Neural progenitor cell (in vitro differentiated cells): ENCODE measurements around the gene TMBIM1. TPM values are rescaled to one million over a fixed set of nuclear protein-coding genes. Genes with fewer than 3 reads are reported as not detected.

ENCODE experiments used
- DNase-seq: peaks from one replicate; pipeline ENCODE4 v3.0.0-alpha.2; 2016; ENCODE audit warnings: low spot score
- H2AFZ ChIP-seq: fragments of 200-600 bp; sonication (generic); replicated peaks from 2 replicates; pipeline ENCODE4 v1.6.1; 2016; ENCODE audit warnings: antibody characterized with exemption
- H3F3A ChIP-seq: fragments of 200-600 bp; sonication (generic); 2 replicates; pipeline ENCODE4 v1.6.1; 2016; ENCODE audit warnings: antibody characterized with exemption, low read depth
- H3K27ac ChIP-seq: fragments of 200-600 bp; sonication (generic); 2 replicates; pipeline ENCODE4 v1.5.1; 2016; ENCODE audit warnings: mild to moderate bottlenecking
- H3K27me3 ChIP-seq: fragments of 200-600 bp; sonication (generic); 2 replicates; pipeline ENCODE4 v1.6.1; 2016; ENCODE audit warnings: mild to moderate bottlenecking, moderate library complexity
- H3K36me3 ChIP-seq: fragments of 200-600 bp; sonication (generic); 2 replicates; pipeline ENCODE4 v1.5.1; 2016
- H3K4me1 ChIP-seq: fragments of 200-600 bp; sonication (generic); 2 replicates; pipeline ENCODE4 v1.6.1; 2016; ENCODE audit warnings: mixed run types
- H3K4me2 ChIP-seq: fragments of 200-600 bp; sonication (generic); 2 replicates; pipeline ENCODE4 v1.6.1; 2016
- H3K4me3 ChIP-seq: fragments of 200-600 bp; sonication (generic); 2 replicates; pipeline ENCODE4 v1.5.1; 2016
- H3K79me2 ChIP-seq: fragments of 200-600 bp; sonication (generic); 2 replicates; pipeline ENCODE4 v1.6.1; 2016; ENCODE audit warnings: low read depth
- H3K9ac ChIP-seq: fragments of 200-600 bp; sonication (generic); 2 replicates; pipeline ENCODE4 v1.6.1; 2016
- H3K9me3 ChIP-seq: fragments of 200-600 bp; sonication (generic); 2 replicates; pipeline ENCODE4 v1.5.1; 2016; ENCODE audit warnings: low read depth
- H4K20me1 ChIP-seq: fragments of 200-600 bp; sonication (generic); 2 replicates; pipeline ENCODE4 v1.6.1; 2016; ENCODE audit warnings: low read depth
- H3K27ac Mint-ChIP-seq: 3 replicates; pipeline ENCODE4 v1.8.0; 2021; ENCODE audit warnings: mixed read lengths
- H3K27me3 Mint-ChIP-seq: 2 replicates; pipeline ENCODE4 v1.8.0; 2022; ENCODE audit warnings: low read depth, mild to moderate bottlenecking, inconsistent platforms, moderate library complexity, mixed read lengths; ENCODE audit not compliant: insufficient read depth
- H3K36me3 Mint-ChIP-seq: 3 replicates; pipeline ENCODE4 v1.8.0; 2021; ENCODE audit warnings: mixed read lengths
- H3K4me1 Mint-ChIP-seq: 3 replicates; pipeline ENCODE4 v1.8.0; 2021; ENCODE audit warnings: mixed read lengths
- H3K4me3 Mint-ChIP-seq: 3 replicates; pipeline ENCODE4 v1.8.0; 2021; ENCODE audit warnings: mild to moderate bottlenecking, moderate library complexity, mixed read lengths
- H3K9me3 Mint-ChIP-seq: 3 replicates; pipeline ENCODE4 v1.8.0; 2020; ENCODE audit warnings: mixed read lengths
- EZH2 ChIP-seq: fragments of 200-600 bp; sonication (generic); IDR thresholded peaks from 2 replicates; pipeline ENCODE4 v1.6.1; 2017; ENCODE audit warnings: antibody characterized with exemption, mild to moderate bottlenecking, moderate library complexity
- EZH2phosphoT487 ChIP-seq: fragments of 200-600 bp; sonication (generic); IDR thresholded peaks from 2 replicates; pipeline ENCODE4 v1.6.1; 2017; ENCODE audit warnings: antibody characterized with exemption
- total RNA-seq: library from RNA; depleted of rRNA; stranded (reverse); fragments of >200 nt; gene quantifications from 2 replicates; pipeline ENCODE4 v1.2.3, GENCODE V29; 2015; ENCODE audit warnings: low replicate concordance
- TF ChIP-seq, protein P1 (sequence below): fragments of 200-600 bp; sonication (generic); IDR thresholded peaks from 2 replicates; pipeline ENCODE4 v1.5.1; 2017; ENCODE audit warnings: antibody characterized with exemption, mild to moderate bottlenecking

TMBIM1 gene
- total RNA-seq, 1 donor from 2014 or later, result 11.1 TPM

DNA sequence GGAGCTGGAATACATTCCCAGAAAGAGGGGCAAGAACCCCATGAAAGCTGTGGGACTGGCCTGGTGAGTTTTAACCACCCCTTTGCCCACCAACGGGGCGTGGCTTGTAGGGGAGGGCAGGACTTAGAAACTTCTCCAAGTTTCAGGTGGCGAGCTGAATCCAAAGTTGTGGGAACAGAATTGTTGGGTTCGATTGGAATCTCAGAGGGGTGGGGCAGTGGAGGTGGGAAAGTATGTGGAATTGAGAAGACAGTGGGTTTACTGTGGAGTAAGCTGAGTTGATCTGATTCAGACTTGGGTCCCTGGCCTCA, 20.9 kb downstream of the TMBIM1 start:
- Mint-ChIP-seq H3K36me3 (peaks cover 7% of the 10 kb centered on the region), H3K4me1 (peaks cover 27% of the 10 kb centered on the region), H3K27me3 (peaks cover 3% of the 10 kb centered on the region), H3K9me3 (no peaks in the 10 kb centered on the region), H3K27ac (no peak overlapping the region), H3K4me3 (peak overlapping the region; percentile 95)
- Histone ChIP-seq H3K4me3 (peak overlapping the region; percentile 89), H3K27ac (no peak overlapping the region), H4K20me1 (peaks cover 13% of the 10 kb centered on the region), H3K4me1 (peaks cover 12% of the 10 kb centered on the region), H3K4me2 (peak overlapping the region; percentile 91), H3K79me2 (peaks cover 27% of the 10 kb centered on the region), H2AFZ (no peak overlapping the region), H3K36me3 (no peaks in the 10 kb centered on the region), H3K9ac (peak overlapping the region; percentile 32), H3K9me3 (no peaks in the 10 kb centered on the region), H3K27me3 (no peaks in the 10 kb centered on the region), H3F3A (peaks cover 13% of the 10 kb centered on the region)
- no peak for DNase-seq
- TF ChIP-seq, protein P1, sequence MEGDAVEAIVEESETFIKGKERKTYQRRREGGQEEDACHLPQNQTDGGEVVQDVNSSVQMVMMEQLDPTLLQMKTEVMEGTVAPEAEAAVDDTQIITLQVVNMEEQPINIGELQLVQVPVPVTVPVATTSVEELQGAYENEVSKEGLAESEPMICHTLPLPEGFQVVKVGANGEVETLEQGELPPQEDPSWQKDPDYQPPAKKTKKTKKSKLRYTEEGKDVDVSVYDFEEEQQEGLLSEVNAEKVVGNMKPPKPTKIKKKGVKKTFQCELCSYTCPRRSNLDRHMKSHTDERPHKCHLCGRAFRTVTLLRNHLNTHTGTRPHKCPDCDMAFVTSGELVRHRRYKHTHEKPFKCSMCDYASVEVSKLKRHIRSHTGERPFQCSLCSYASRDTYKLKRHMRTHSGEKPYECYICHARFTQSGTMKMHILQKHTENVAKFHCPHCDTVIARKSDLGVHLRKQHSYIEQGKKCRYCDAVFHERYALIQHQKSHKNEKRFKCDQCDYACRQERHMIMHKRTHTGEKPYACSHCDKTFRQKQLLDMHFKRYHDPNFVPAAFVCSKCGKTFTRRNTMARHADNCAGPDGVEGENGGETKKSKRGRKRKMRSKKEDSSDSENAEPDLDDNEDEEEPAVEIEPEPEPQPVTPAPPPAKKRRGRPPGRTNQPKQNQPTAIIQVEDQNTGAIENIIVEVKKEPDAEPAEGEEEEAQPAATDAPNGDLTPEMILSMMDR, result no peak
- TF ChIP-seq EZH2phosphoT487 (no peak), EZH2 (no peak)

DNA sequence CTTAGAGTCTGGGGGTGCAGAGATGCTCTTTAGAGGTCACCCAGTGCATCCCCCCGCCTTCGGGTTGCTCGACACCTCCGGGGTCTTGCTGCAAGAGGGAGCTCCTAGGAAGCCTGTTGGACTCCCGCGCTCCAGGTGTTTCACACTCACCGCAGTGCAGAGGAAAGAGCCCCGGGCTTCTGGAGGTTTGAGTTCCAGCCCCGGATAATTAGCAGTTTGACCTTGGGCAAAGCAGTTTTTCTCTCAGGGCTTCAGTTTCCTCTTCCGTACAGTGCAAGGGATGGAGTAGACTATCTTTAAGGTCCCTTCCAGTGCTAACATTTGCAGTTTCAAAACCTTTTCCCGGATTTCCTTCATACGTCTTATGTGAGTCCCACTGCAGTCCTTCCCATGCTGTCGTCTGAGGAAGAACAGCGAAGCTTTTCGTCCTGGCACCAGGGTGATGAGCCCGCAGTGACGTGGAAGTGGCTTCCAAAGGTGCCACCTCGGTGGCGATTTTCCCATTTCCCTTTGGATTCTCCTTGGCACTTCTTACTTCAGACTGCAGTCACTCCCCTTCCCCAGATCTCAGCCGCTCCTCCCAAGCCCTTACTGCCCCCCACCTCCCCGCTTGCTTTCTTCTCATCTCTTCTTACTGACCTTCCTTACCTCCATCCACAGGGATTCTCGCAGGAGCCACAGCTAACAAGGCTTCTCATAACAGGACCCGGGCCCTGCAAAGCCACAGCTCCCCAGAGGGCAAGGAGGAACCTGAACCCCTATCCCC, 21.4 kb downstream of the TMBIM1 start:
- Histone ChIP-seq H3F3A (peaks cover 13% of the 10 kb centered on the region), H3K36me3 (no peaks in the 10 kb centered on the region), H3K27me3 (no peaks in the 10 kb centered on the region), H3K4me2 (peak overlapping the region; percentile 91), H3K4me1 (peaks cover 12% of the 10 kb centered on the region), H3K27ac (no peak overlapping the region), H3K4me3 (peak overlapping the region; percentile 89), H3K9ac (peak overlapping the region; percentile 32), H3K79me2 (peaks cover 27% of the 10 kb centered on the region), H2AFZ (peak overlapping the region; percentile 71), H4K20me1 (peaks cover 13% of the 10 kb centered on the region), H3K9me3 (no peaks in the 10 kb centered on the region)
- no peak for TF ChIP-seq EZH2phosphoT487
- no peak for TF ChIP-seq EZH2
- TF ChIP-seq, protein P1, result no peak
- no peak overlapping the region for H3K27ac Mint-ChIP-seq
- no peaks in the 10 kb centered on the region for H3K9me3 Mint-ChIP-seq
- DNase-seq, result no peak
- H3K4me3 Mint-ChIP-seq, result peak overlapping the region; percentile 95
- H3K4me1 Mint-ChIP-seq, result peaks cover 27% of the 10 kb centered on the region
- peaks cover 5% of the 10 kb centered on the region for H3K27me3 Mint-ChIP-seq
- H3K36me3 Mint-ChIP-seq, result peaks cover 9% of the 10 kb centered on the region

DNA sequence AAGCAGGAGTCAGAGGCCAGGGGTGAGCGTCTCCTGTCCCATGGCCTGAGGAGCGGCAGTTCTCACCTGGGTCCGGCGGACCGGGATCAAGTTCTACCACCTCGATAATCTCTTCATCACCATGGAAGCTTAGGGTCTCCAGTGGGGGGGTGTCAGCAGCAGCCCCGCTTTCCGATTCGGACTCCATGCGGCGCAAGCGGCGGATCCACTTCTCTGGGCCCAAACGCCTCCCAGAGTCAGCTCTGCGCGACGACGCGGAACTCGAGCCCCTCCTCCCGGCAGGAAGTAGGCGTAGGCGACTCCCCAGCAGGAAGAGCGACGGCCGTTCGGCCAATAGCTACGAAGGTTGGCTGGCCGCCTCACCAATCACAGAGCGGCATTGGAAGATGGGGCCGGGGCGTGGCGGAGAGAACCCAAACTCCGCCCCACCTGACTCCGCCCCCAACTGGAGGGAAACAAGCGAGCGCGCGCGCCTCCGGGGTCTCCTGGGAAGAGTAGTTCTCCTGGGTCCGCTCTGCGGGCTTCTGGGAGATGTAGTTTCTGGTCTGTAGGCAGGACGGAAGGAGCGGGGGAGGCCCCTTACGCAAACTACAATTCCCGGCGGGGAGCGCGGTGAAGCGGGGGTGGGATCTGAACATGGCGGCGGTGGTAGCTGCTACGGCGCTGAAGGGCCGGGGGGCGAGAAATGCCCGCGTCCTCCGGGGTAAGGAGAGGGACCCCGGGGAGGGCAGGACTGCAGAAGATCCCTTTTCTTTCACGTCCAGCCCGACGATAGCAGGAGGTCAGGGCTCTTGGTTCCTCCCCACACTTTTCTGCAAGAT, 22.2 kb downstream of the TMBIM1 start, which contains the start of the genes AAMP and PNKD:
Gene AAMP, minus strand, starts transcription at position 238 of the 821 bp plus-strand sequence. Its CDS starts 51 bp downstream, at position 187.
Gene PNKD, plus strand, starts transcription at position 620 of the 821 bp plus-strand sequence. Its CDS starts 17 bp downstream, at position 637.
- DNase-seq, result peak; percentile 100
- Histone ChIP-seq H3K9ac (peak within 1 kb of the TSS; percentile 82), H3K27ac (no peak within 1 kb of the TSS), H4K20me1 (peaks cover 13% of the 10 kb centered on the region), H3K4me1 (peaks cover 12% of the 10 kb centered on the region), H3K4me2 (peak within 1 kb of the TSS; percentile 99), H2AFZ (peak within 1 kb of the TSS; percentile 75), H3K27me3 (no peaks in the 10 kb centered on the region), H3K79me2 (peaks cover 27% of the 10 kb centered on the region), H3K9me3 (no peaks in the 10 kb centered on the region), H3K4me3 (peak within 1 kb of the TSS; percentile 89), H3K36me3 (no peaks in the 10 kb centered on the region), H3F3A (peaks cover 13% of the 10 kb centered on the region)
- H3K4me3 Mint-ChIP-seq, result peak within 1 kb of the TSS; percentile 95
- peaks cover 13% of the 10 kb centered on the region for H3K36me3 Mint-ChIP-seq
- H3K9me3 Mint-ChIP-seq, result no peaks in the 10 kb centered on the region
- H3K27me3 Mint-ChIP-seq, result peaks cover 6% of the 10 kb centered on the region
- H3K27ac Mint-ChIP-seq, result peak within 1 kb of the TSS; percentile 46
- peaks cover 27% of the 10 kb centered on the region for H3K4me1 Mint-ChIP-seq
- TF ChIP-seq EZH2phosphoT487 (no peak), EZH2 (no peak)
- TF ChIP-seq, protein P1, result no peak
